Measurements from ENCODE around the gene RASA3. TPM values are rescaled to one million over a fixed set of nuclear protein-coding genes. Genes with fewer than 3 reads are reported as not detected.

The RASA3 gene
- total and polyA plus RNA-seq, 7 donors: 4.2 to 22.4 (median 16.9) TPM

DNA sequence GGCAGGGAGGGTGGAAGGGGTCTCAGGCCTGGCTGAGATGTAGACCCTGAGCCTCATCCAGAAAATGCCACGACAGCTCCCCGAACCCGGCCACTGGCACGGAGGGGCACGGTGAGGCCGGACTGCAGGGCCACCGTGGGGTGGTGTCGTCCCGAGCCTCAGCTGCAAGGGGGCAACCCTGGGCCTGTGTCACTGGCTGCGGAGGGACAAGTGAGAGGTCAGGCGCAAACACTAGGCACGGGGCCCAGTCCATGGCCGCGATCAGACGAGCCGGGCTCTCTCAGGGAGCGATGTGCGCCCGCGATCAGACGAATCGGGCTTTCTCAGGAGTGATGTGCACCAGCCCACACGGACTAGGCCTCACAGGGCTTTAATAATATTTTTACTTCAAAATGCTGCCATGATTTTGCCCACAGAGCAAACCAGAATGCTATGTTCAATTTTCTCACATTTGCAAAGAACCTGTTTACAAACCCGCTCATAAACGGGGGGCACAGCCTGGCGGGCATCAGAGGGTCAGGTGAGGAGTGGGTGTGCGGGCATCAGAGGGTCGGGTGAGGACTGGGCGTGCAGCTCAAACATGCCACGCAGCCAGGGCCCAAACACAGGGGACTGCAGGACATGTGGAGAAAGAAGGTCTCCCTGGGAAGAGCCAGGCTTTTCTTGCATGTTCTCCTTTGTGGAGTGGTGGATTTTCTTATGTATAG, 115.9 kb downstream of the RASA3 start:
- 94 to 96% methylated on average over 30 of the region's 30 CpGs for WGBS, 2 donors
- H3K27me3 ChIP-seq: no peaks in the 10 kb centered on the region
- no peak overlapping the region for H3K4me3 ChIP-seq
- DNase-seq: no peak
- H3K4me1 ChIP-seq: no peaks in the 10 kb centered on the region
- no peak for TF ChIP-seq EP300 (IDR thresholded peaks at IDR 0.05)
- no peak for TF ChIP-seq CTCF (IDR thresholded peaks at IDR 0.05)
- no peak for TF ChIP-seq POLR2AphosphoS5 (IDR thresholded peaks at IDR 0.05)
- no peak for TF ChIP-seq POLR2A (IDR thresholded peaks at IDR 0.05)
- H3K9me3 ChIP-seq: no peaks in the 10 kb centered on the region
- peaks cover 15 to 75% (median 34%) of the 10 kb centered on the region in 4 donors for H3K36me3 ChIP-seq
- intact Hi-C loops (cut with DNase I): no loop called here
- H3K27ac ChIP-seq: peak overlapping the region in 1 of 4 donors; percentile 6

DNA sequence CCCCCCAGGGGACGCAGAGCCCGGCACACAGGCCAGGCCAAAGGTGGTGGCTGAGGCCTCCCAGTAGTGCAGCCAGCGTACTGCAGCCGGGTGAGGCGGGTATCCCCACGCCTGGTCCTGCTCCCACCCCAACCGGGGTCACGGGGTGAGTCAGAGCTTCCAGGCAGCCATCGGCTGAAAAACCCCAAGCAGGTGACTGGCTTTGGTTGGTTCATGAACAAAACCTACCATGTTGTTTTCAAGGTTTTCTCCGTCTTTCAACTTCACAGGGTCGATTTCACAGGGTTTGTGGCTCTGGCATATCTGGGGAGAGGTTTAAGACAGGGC, 116.5 kb downstream of the RASA3 start:
- no peaks in the 10 kb centered on the region for H3K4me1 ChIP-seq
- H3K4me3 ChIP-seq: no peak overlapping the region
- no peak for DNase-seq
- intact Hi-C loops (cut with DNase I): no loop called here
- H3K27me3 ChIP-seq: no peaks in the 10 kb centered on the region
- peaks cover 15 to 75% (median 29%) of the 10 kb centered on the region in 4 donors for H3K36me3 ChIP-seq
- no peaks in the 10 kb centered on the region for H3K9me3 ChIP-seq
- TF ChIP-seq EP300 (IDR thresholded peaks at IDR 0.05) (no peak), POLR2A (IDR thresholded peaks at IDR 0.05) (no peak), CTCF (IDR thresholded peaks at IDR 0.05) (no peak), POLR2AphosphoS5 (IDR thresholded peaks at IDR 0.05) (no peak)
- WGBS, 2 donors: 75 to 81% methylated on average over 11 of the region's 11 CpGs
- peak overlapping the region in 1 of 4 donors; percentile 6 for H3K27ac ChIP-seq

DNA sequence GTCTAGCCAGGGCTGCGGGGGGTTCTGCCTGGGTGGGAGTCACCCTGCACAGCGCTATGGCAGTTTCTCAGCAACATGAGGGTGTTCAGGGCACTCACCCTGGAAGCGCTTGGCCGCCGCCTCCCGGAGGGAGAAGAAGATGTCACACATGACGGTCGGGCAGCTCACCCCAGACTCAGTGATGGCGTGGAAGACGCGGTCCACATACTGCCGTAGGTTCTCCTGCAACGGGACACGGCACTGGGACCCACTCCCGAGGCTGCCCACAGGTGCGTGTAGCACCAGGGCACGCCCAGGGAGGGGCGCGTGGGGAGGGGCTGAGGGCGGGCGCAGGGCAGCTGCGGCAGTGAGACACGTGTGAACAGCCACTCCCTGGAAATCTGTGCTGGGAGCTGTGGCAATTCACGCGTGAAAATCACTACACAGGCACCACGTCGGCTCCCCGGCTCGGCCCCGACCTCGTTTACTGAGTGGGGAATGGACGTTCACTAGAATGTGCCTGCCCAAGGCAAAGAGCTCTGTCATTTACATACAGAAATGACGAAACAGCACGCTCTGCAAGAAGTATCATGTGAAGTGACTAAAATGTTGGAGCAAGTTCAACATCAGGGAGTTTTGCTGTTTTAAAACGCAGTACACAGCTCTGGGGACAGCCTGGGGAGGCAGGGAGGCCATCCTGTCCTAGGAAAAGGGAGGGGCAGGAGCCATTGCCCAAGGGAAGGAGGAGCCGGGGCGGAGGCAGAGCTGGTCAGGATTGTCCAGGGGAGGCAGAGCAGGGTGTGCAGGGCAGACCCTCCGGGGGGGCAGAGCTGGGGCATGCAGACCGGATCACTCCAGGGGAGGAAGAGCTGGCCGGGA, 117.1 kb downstream of the RASA3 start:
- Histone ChIP-seq H3K9me3 (no peaks in the 10 kb centered on the region), H3K4me3 (no peak overlapping the region), H3K4me1 (no peaks in the 10 kb centered on the region), H3K36me3 (peaks cover 11 to 75% (median 28%) of the 10 kb centered on the region in 4 donors), H3K27me3 (no peaks in the 10 kb centered on the region), H3K27ac (peak overlapping the region in 1 of 4 donors; percentile 22)
- intact Hi-C loops (cut with DNase I): no loop called here
- no peak for TF ChIP-seq CTCF (IDR thresholded peaks at IDR 0.05)
- TF ChIP-seq POLR2AphosphoS5 (IDR thresholded peaks at IDR 0.05): no peak
- no peak for TF ChIP-seq EP300 (IDR thresholded peaks at IDR 0.05)
- no peak for TF ChIP-seq POLR2A (IDR thresholded peaks at IDR 0.05)
- WGBS, 2 donors: 45 to 83% methylated on average over 40 of the region's 40 CpGs
- DNase-seq: no peak

GRCh38 chr13:114013952-114014629, 118.3 kb downstream of the RASA3 start:
- Histone ChIP-seq H3K27ac (no peak overlapping the region), H3K9me3 (no peaks in the 10 kb centered on the region), H3K4me1 (no peaks in the 10 kb centered on the region), H3K4me3 (no peak overlapping the region), H3K36me3 (peaks cover 12 to 83% (median 31%) of the 10 kb centered on the region in 4 donors), H3K27me3 (no peaks in the 10 kb centered on the region)
- intact Hi-C loops (cut with DNase I): no loop called here
- no peak for DNase-seq
- TF ChIP-seq POLR2A (IDR thresholded peaks at IDR 0.05): no peak
- TF ChIP-seq EP300 (IDR thresholded peaks at IDR 0.05): no peak
- TF ChIP-seq CTCF (IDR thresholded peaks at IDR 0.05): no peak
- WGBS, 2 donors: 94 to 97% methylated on average over 22 of the region's 22 CpGs

Data from sigmoid colon (tissue), 7 donors.